Heart right ventricle (tissue), 16 donors: ENCODE data around the gene HABP2. TPM values are rescaled to one million over a fixed set of nuclear protein-coding genes. Genes with fewer than 3 reads are reported as not detected.

Experiments
- ATAC-seq, 8 donors: fragments of 200-7000 bp; cut with Tn5 transposase; one replicate each; pipeline ENCODE4 v1.9.1; 2020; ENCODE audit warnings: mild to moderate bottlenecking in 8 of 8, moderate library complexity in 8 of 8, moderate number of reproducible peaks in 1 of 8
- DNase-seq, 2 donors: peaks; one replicate each; pipeline ENCODE4 v3.0.0-alpha.2; 2020
- H3K27ac ChIP-seq, 10 donors: fragments of 200-600 bp; sonication (generic) in 2 of 10; one replicate each; pipeline versions ENCODE4 v1.5.0 to v1.8.0; 2020 to 2022; ENCODE audit warnings: mild to moderate bottlenecking in 3 of 10
- H3K27me3 ChIP-seq, 7 donors: fragments of 200-600 bp; one replicate each; pipeline ENCODE4 v1.8.0; 2021 to 2022; ENCODE audit warnings: mild to moderate bottlenecking in 2 of 7
- H3K36me3 ChIP-seq, 9 donors: fragments of 200-600 bp; sonication (generic) in 1 of 9; one replicate each; pipeline versions ENCODE4 v1.5.0 to v1.8.0; 2020 to 2022; ENCODE audit warnings: mild to moderate bottlenecking in 2 of 9
- H3K4me1 ChIP-seq, 9 donors: fragments of 200-600 bp; sonication (generic) in 1 of 9; one replicate each; pipeline versions ENCODE4 v1.5.0 to v1.8.0; 2020 to 2022; ENCODE audit warnings: mild to moderate bottlenecking in 4 of 9
- H3K4me3 ChIP-seq, 10 donors: fragments of 200-600 bp; sonication (generic) in 2 of 10; one replicate each; pipeline versions ENCODE4 v1.5.0 to v1.8.0; 2020 to 2022; ENCODE audit warnings: mild to moderate bottlenecking in 7 of 10, moderate library complexity in 2 of 10
- H3K9me3 ChIP-seq, 11 donors: fragments of 200-600 bp in 10 of 11; sonication (generic) in 2 of 11; one replicate each; pipeline versions ENCODE4 v1.5.0 to v1.8.0; 2013 to 2022; ENCODE audit warnings: mild to moderate bottlenecking in 2 of 11, control low read depth in 1 of 11, moderate library complexity in 1 of 11
- CTCF ChIP-seq, 9 donors: fragments of 200-600 bp; sonication (generic) in 2 of 9; IDR thresholded peaks; one replicate each; pipeline versions ENCODE4 v1.5.0 to v1.8.0; 2021 to 2022; ENCODE audit warnings: antibody characterized with exemption in 9 of 9, mild to moderate bottlenecking in 5 of 9, moderate library complexity in 1 of 9
- WGBS, 2 donors: extraction: QIAGEN DNeasy Blood & Tissue Kit; methylation state at CpG; one replicate each; pipeline ENCODE4 v1.1.7; 2013; ENCODE audit warnings: inconsistent platforms in 1 of 2; 5-methylcytosine and 5-hydroxymethylcytosine counted together
- intact Hi-C, 10 donors: fragments of 100-400 bp; cut with DNase I; formaldehyde crosslinking; loops; one replicate each; pipeline versions ENCODE4 v1.11.1 to v1.14.2; 2022
- polyA plus RNA-seq, 2 donors: library from polyadenylated mRNA; stranded (reverse); fragments of 200-250 nt; gene quantifications; one replicate each; pipeline ENCODE4 v1.2.3, GENCODE V29; 2013
- total RNA-seq, 10 donors: library from RNA; stranded (reverse); fragmentation: NEBNext Ultra II Directional in 3 of 10; extraction: Animal tissue kit (Norgen Biotek cat#: 25700) in 3 of 10; gene quantifications; one replicate each; pipeline versions ENCODE4 v1.2.1 to v1.2.4, GENCODE V29; 2021 to 2023
- donor health status: Arrhythmogenic right ventricular cardiomyopathy.
- donor health status: ischemic (EF 13 %, LVEDD 7.1; RV severe dilation, severe dysfunction).
- donor health status: healthy with polysubstance abuse.
- donor health status: DM: no; HTN: yes; CAD: no.
- donor health status: DM: no; HTN: no; CAD: no.
- donor health status: ischemic (EF 25% LVEDD 6.9; RV normal size, moderate dysfunction).
- donor health status: ischemic (EF 25% LVEDD 5.7; RV mildly dilated, moderate dysfunction).
- donor health status: healthy.
- donor health status: DM: yes; HTN: yes; CAD: no.
- donor health status: Ischemic cardiomyopathy.
- donor health status: ischemic (EF 35%, LVEDD 5.7; RV mildly dilated, moderate dysfunction).
- donor health status: nonischemic (EF 11% LVEDD 7.7; RV severe dilation, severe dysfunction).
- donor health status: DM: yes; HTN: yes; CAD: no.
- donor health status: PGD.
- donor health status: ischemic (EF 29% LVEDD 5.4; RV normal size, mild dysfunction).
- donor health status: nonischemic (EF 23%, LVEDD 6.1; RV moderate dilation, normal function).

HABP2 gene
- total and polyA plus RNA-seq, 12 donors = 0.12 to 0.51 TPM; not detected in 10

- WGBS, 2 donors = 28 to 41% methylated on average over 9 of the region's 9 CpGs
- Histone ChIP-seq H3K27ac (no peak overlapping the region), H3K27me3 (peaks cover 0 to 52% (median 13%) of the 10 kb centered on the region in 7 donors), H3K4me1 (peaks cover 0 to 16% (median 6%) of the 10 kb centered on the region in 9 donors), H3K9me3 (no peaks in the 10 kb centered on the region), H3K4me3 (peak overlapping the region in 1 of 10 donors; percentile 11), H3K36me3 (no peaks in the 10 kb centered on the region)
- intact Hi-C loops = no loop called here
- TF ChIP-seq CTCF (IDR thresholded peaks at IDR 0.05) = no peak
- peak in 2 of 8 donors; percentile 48 to 49 for ATAC-seq
- peak in 1 of 2 donors; percentile 14 for DNase-seq
Observed at GRCh38 chr10:113557424-113557862, 4.6 kb downstream of the HABP2 start.

- H3K27me3 ChIP-seq = peaks cover 0 to 52% (median 13%) of the 10 kb centered on the region in 7 donors
- peaks cover 0 to 16% (median 6%) of the 10 kb centered on the region in 9 donors for H3K4me1 ChIP-seq
- DNase-seq = no peak
- peak overlapping the region in 3 of 10 donors; percentile 7 to 13 (median 11) for H3K4me3 ChIP-seq
- no peak for TF ChIP-seq CTCF (IDR thresholded peaks at IDR 0.05)
- 24 to 25% methylated on average over 9 of the region's 9 CpGs for WGBS, 2 donors
- H3K9me3 ChIP-seq = no peaks in the 10 kb centered on the region
- H3K27ac ChIP-seq = no peak overlapping the region
- intact Hi-C loops = no loop called here
- no peak for ATAC-seq
- H3K36me3 ChIP-seq = no peaks in the 10 kb centered on the region
Observed at GRCh38 chr10:113557903-113558321, 5.1 kb downstream of the HABP2 start.

- DNase-seq (no peak), ATAC-seq (no peak)
- intact Hi-C loops = loop anchor here in 3 of 10 donors (5.0 to 10.0 kb wide), 3 partner anchors 433 to 1085 kb away; no protein-coding TSS in a partner anchor
- Histone ChIP-seq H3K36me3 (no peaks in the 10 kb centered on the region), H3K4me3 (no peak overlapping the region), H3K27me3 (peaks cover 0 to 39% (median 13%) of the 10 kb centered on the region in 7 donors), H3K9me3 (no peaks in the 10 kb centered on the region), H3K4me1 (peaks cover 0 to 21% (median 10%) of the 10 kb centered on the region in 9 donors), H3K27ac (no peak overlapping the region)
- 81 to 92% methylated on average over 5 of the region's 5 CpGs for whole genome bisulfite sequencing, 2 donors
- TF ChIP-seq CTCF (IDR thresholded peaks at IDR 0.05) = no peak
Observed at GRCh38 chr10:113560071-113560470, 7.2 kb downstream of the HABP2 start.

- ATAC-seq (no peak), DNase-seq (no peak)
- 87 to 97% methylated on average over 3 of the region's 3 CpGs for WGBS, 2 donors
- TF ChIP-seq CTCF (IDR thresholded peaks at IDR 0.05) = no peak
- intact Hi-C loops = loop anchor here in 3 of 10 donors (5.0 to 10.0 kb wide), 3 partner anchors 434 to 1086 kb away; no protein-coding TSS in a partner anchor
- Histone ChIP-seq H3K9me3 (no peaks in the 10 kb centered on the region), H3K36me3 (no peaks in the 10 kb centered on the region), H3K4me3 (no peak overlapping the region), H3K27ac (no peak overlapping the region), H3K4me1 (peaks cover 0 to 21% (median 10%) of the 10 kb centered on the region in 9 donors), H3K27me3 (peaks cover 0 to 31% (median 11%) of the 10 kb centered on the region in 7 donors)
Observed at GRCh38 chr10:113561214-113561613, 8.4 kb downstream of the HABP2 start.
